Ascending aorta (tissue), 2 donors: ENCODE measurements around the gene XIRP2. TPM values are rescaled to one million over a fixed set of nuclear protein-coding genes. Genes with fewer than 3 reads are reported as not detected.

Experiments
- DNase-seq, 2 donors: peaks; one replicate each; pipeline ENCODE4 v3.0.0-alpha.2; 2019; ENCODE audit warnings: low spot score in 2 of 2
- H3K27ac ChIP-seq, 2 donors: fragments of 200-600 bp; sonication (generic); one replicate each; pipeline ENCODE4 v1.5.1; 2016 to 2017; ENCODE audit warnings: mild to moderate bottlenecking in 1 of 2
- H3K27me3 ChIP-seq: fragments of 200-600 bp; sonication (generic); one replicate; pipeline ENCODE4 v1.5.1; 2017
- H3K36me3 ChIP-seq, 2 donors: fragments of 200-600 bp; sonication (generic); one replicate each; pipeline ENCODE4 v1.5.1; 2016
- H3K4me1 ChIP-seq, 2 donors: fragments of 200-600 bp; sonication (generic); one replicate each; pipeline ENCODE4 v1.5.1; 2016 to 2017; ENCODE audit warnings: mild to moderate bottlenecking in 1 of 2
- H3K4me3 ChIP-seq, 2 donors: fragments of 200-600 bp; sonication (generic); one replicate each; pipeline ENCODE4 v1.5.1; 2016 to 2017; ENCODE audit warnings: mild to moderate bottlenecking in 1 of 2
- H3K9me3 ChIP-seq, 2 donors: fragments of 200-600 bp; sonication (generic); one replicate each; pipeline ENCODE4 v1.5.1; 2016
- CTCF ChIP-seq, 3 experiments: fragments of 200-600 bp in 2 of 3; fragments of 450-650 bp in 1 of 3; sonication (generic) in 2 of 3; IDR thresholded peaks; one replicate each; pipeline ENCODE4 v1.5.1; 2016 to 2019; ENCODE audit warnings: antibody characterized with exemption in 3 of 3, mild to moderate bottlenecking in 1 of 3, moderate library complexity in 1 of 3
- intact Hi-C: fragments of 100-400 bp; cut with DNase I; formaldehyde crosslinking; loops from one replicate; pipeline ENCODE4 v1.15.1; 2023
- total RNA-seq: library from RNA; depleted of rRNA; stranded (reverse); fragments of >200 nt; gene quantifications from one replicate; pipeline ENCODE4 v1.1.0, GENCODE V29; 2016

Gene XIRP2
- total RNA-seq, 1 donor from 2014 or later: 1.2 TPM

- no peak for DNase-seq
- intact Hi-C loops: no loop called here
- no peak overlapping the region for H3K4me3 ChIP-seq
- H3K27ac ChIP-seq: no peak overlapping the region
- no peaks in the 10 kb centered on the region for H3K27me3 ChIP-seq
- no peaks in the 10 kb centered on the region for H3K36me3 ChIP-seq
- H3K9me3 ChIP-seq: no peaks in the 10 kb centered on the region
- no peaks in the 10 kb centered on the region for H3K4me1 ChIP-seq
- no peak for TF ChIP-seq CTCF (IDR thresholded peaks at IDR 0.05)
These were observed 259.1 kb downstream of the XIRP2 start for GRCh38 chr2:167147271-167147941.

DNA sequence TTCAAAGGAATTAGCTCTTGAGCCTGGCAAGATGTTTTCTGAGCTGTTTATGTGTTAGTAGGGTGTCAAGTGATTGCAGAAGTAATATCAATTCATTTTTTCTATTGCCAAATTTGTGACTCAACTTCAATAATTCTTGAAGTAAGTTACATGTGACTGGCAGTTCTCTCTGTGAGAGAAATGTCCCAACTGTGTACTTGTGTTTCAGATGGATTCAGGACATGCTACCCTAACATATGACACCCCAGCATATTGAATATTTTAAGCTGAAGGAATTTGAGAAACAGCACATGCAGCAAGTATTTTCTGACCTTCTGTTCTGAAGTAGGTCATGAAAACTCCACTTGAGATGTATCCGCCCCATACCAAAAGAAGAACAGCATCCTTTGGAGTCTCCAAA lies 263.6 kb downstream of the XIRP2 start:
- no peak for DNase-seq
- Histone ChIP-seq H3K4me1 (no peaks in the 10 kb centered on the region), H3K27ac (no peak overlapping the region), H3K27me3 (no peaks in the 10 kb centered on the region), H3K9me3 (no peaks in the 10 kb centered on the region), H3K36me3 (no peaks in the 10 kb centered on the region), H3K4me3 (no peak overlapping the region)
- intact Hi-C loops: no loop called here
- TF ChIP-seq CTCF (IDR thresholded peaks at IDR 0.05): no peak

- H3K27me3 ChIP-seq: no peaks in the 10 kb centered on the region
- no peak for TF ChIP-seq CTCF (IDR thresholded peaks at IDR 0.05)
- no peaks in the 10 kb centered on the region for H3K36me3 ChIP-seq
- DNase-seq: no peak
- no peaks in the 10 kb centered on the region for H3K9me3 ChIP-seq
- H3K4me1 ChIP-seq: no peaks in the 10 kb centered on the region
- H3K4me3 ChIP-seq: no peak overlapping the region
- intact Hi-C loops: no loop called here
- H3K27ac ChIP-seq: no peak overlapping the region
These were observed 269.2 kb downstream of the XIRP2 start for GRCh38 chr2:167157523-167157922.

DNA sequence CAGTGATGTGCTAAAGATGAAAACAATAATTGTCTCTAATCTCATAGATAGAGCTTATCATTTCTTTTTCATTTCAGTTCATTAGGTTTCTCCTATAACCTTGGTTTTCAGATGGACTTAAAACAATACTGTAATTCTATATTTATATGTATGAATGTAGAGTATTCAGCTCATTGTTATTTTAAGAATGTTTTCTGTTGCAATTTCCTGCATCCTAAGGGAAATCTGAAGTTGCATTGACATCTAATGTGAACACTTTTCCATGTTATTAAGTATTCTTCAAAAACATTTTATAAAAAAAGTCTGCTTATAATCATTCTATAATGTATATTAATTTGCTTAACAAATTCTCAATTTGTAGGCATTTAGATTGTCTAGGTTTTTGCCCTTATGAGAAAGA lies 288.9 kb downstream of the XIRP2 start:
- Histone ChIP-seq H3K4me3 (no peak overlapping the region), H3K4me1 (no peaks in the 10 kb centered on the region), H3K36me3 (no peaks in the 10 kb centered on the region), H3K9me3 (no peaks in the 10 kb centered on the region), H3K27me3 (no peaks in the 10 kb centered on the region), H3K27ac (no peak overlapping the region)
- intact Hi-C loops: no loop called here
- DNase-seq: no peak
- no peak for TF ChIP-seq CTCF (IDR thresholded peaks at IDR 0.05)

GRCh38 chr2:167181134-167181533 lies 292.9 kb downstream of the XIRP2 start:
- Histone ChIP-seq H3K4me1 (no peaks in the 10 kb centered on the region), H3K4me3 (no peak overlapping the region), H3K27me3 (no peaks in the 10 kb centered on the region), H3K27ac (no peak overlapping the region), H3K36me3 (no peaks in the 10 kb centered on the region), H3K9me3 (no peaks in the 10 kb centered on the region)
- intact Hi-C loops: no loop called here
- no peak for TF ChIP-seq CTCF (IDR thresholded peaks at IDR 0.05)
- no peak for DNase-seq

DNA sequence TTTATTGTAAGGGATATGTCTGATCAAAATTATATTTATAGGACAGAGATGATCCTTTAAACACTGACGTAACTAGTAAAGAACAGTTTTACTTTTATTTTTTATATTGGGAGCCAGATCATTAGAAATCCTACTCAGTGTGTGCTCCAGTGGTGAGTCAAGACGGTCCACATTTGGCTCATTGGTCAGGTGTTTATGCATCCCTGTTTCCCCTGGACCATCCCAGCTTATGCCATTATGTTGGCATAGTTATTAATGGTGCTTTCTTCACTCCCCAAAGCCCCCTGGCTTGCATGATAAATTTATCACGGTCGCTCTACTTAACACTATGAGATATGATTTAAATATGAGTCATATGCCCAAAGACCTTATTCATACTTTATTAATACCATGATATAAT lies 293.4 kb downstream of the XIRP2 start:
- intact Hi-C loops: no loop called here
- Histone ChIP-seq H3K36me3 (no peaks in the 10 kb centered on the region), H3K4me1 (no peaks in the 10 kb centered on the region), H3K4me3 (no peak overlapping the region), H3K27me3 (no peaks in the 10 kb centered on the region), H3K9me3 (no peaks in the 10 kb centered on the region), H3K27ac (no peak overlapping the region)
- no peak for TF ChIP-seq CTCF (IDR thresholded peaks at IDR 0.05)
- no peak for DNase-seq
